ENCODE measurements around the gene ABCA7. TPM values are rescaled to one million over a fixed set of nuclear protein-coding genes. Genes with fewer than 3 reads are reported as not detected.

Gene ABCA7
- total RNA-seq, 3 donors from 2014 or later (not counting 1 experiment from before 2014, with no cell fraction given), result 73.3 to 149 (median 121) TPM

DNA sequence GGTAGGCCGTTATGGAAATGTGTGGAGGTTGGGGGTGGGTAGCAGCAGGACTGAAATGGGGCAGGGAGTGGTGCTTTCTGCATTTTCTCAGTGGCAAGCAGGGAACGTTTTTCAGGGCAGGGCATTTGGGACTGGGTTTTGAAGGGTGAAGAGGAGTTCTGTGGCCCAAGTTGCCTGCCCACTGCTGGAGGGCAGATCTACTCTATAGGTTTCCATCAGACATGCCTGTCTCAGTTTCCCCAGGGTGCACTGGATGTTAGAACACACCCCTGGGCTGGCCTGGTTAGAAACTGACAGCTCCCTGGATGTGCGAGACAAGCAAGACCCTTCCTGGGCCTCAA, 40.6 kb upstream of the ABCA7 start:
- Mint-ChIP-seq H3K9me3 (no peaks in the 10 kb centered on the region), H3K27ac (no peak overlapping the region), H3K4me1 (peaks cover 7 to 16% of the 10 kb centered on the region in 2 donors), H3K36me3 (no peaks in the 10 kb centered on the region), H3K4me3 (no peak overlapping the region), H3K27me3 (ENCODE audit: low read depth in 2 of 2) (peaks cover 16 to 27% of the 10 kb centered on the region in 2 donors)
- Histone ChIP-seq H3K36me3 (ENCODE audit: control insufficient read depth, insufficient read depth, low read length) (no peaks in the 10 kb centered on the region), H3K4me1 (ENCODE audit: control insufficient read depth, insufficient read depth, low read length) (peaks cover 34% of the 10 kb centered on the region), H3K27ac (ENCODE audit: low read length) (no peak overlapping the region), H3K9me3 (ENCODE audit: control insufficient read depth, insufficient read depth, low read length) (no peaks in the 10 kb centered on the region), H3K4me3 (ENCODE audit: low read length) (no peak overlapping the region), H3K27me3 (ENCODE audit: control insufficient read depth, insufficient read depth, low read length) (peaks cover 30% of the 10 kb centered on the region)
- TF ChIP-seq, protein P1, sequence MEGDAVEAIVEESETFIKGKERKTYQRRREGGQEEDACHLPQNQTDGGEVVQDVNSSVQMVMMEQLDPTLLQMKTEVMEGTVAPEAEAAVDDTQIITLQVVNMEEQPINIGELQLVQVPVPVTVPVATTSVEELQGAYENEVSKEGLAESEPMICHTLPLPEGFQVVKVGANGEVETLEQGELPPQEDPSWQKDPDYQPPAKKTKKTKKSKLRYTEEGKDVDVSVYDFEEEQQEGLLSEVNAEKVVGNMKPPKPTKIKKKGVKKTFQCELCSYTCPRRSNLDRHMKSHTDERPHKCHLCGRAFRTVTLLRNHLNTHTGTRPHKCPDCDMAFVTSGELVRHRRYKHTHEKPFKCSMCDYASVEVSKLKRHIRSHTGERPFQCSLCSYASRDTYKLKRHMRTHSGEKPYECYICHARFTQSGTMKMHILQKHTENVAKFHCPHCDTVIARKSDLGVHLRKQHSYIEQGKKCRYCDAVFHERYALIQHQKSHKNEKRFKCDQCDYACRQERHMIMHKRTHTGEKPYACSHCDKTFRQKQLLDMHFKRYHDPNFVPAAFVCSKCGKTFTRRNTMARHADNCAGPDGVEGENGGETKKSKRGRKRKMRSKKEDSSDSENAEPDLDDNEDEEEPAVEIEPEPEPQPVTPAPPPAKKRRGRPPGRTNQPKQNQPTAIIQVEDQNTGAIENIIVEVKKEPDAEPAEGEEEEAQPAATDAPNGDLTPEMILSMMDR (IDR thresholded peaks at IDR 0.05), result no peak
- intact Hi-C loops (cut with micrococcal nuclease), result no loop called here
- 79% methylated on average over 3 of the region's 3 CpGs for WGBS (ENCODE audit: insufficient coverage)
- ATAC-seq (no peak), DNase-seq (no peak)

- ATAC-seq (peak in 1 of 3 donors; percentile 12), DNase-seq (peak in 1 of 2 donors; percentile 78)
- H3K9me3 ChIP-seq (ENCODE audit: control insufficient read depth, insufficient read depth, low read length), result no peaks in the 10 kb centered on the region
- H3K4me1 ChIP-seq (ENCODE audit: control insufficient read depth, insufficient read depth, low read length), result peaks cover 34% of the 10 kb centered on the region
- Mint-ChIP-seq H3K36me3 (no peaks in the 10 kb centered on the region), H3K4me3 (no peak within 1 kb of the TSS), H3K4me1 (peaks cover 7 to 16% of the 10 kb centered on the region in 2 donors), H3K27ac (peak within 1 kb of the TSS in 1 of 2 donors; percentile 16), H3K27me3 (ENCODE audit: low read depth in 2 of 2) (peaks cover 16 to 27% of the 10 kb centered on the region in 2 donors), H3K9me3 (no peaks in the 10 kb centered on the region)
- H3K27me3 ChIP-seq (ENCODE audit: control insufficient read depth, insufficient read depth, low read length), result peaks cover 30% of the 10 kb centered on the region
- WGBS (ENCODE audit: insufficient coverage), result under 1% methylated on average over 43 of the region's 43 CpGs
- no peak within 1 kb of the TSS for H3K4me3 ChIP-seq (ENCODE audit: low read length)
- intact Hi-C loops (cut with micrococcal nuclease), result no loop called here
- H3K27ac ChIP-seq (ENCODE audit: low read length), result no peak within 1 kb of the TSS
- TF ChIP-seq, protein P1 (IDR thresholded peaks at IDR 0.05), result no peak
- H3K36me3 ChIP-seq (ENCODE audit: control insufficient read depth, insufficient read depth, low read length), result no peaks in the 10 kb centered on the region
Observed at GRCh38 chr19:1000095-1000494, 39.8 kb upstream of the ABCA7 start, which contains the start of gene GRIN3B. GRIN3B (plus strand) TSS chr19:1000419; CDS start chr19:1000438, 19 bp downstream.

DNA sequence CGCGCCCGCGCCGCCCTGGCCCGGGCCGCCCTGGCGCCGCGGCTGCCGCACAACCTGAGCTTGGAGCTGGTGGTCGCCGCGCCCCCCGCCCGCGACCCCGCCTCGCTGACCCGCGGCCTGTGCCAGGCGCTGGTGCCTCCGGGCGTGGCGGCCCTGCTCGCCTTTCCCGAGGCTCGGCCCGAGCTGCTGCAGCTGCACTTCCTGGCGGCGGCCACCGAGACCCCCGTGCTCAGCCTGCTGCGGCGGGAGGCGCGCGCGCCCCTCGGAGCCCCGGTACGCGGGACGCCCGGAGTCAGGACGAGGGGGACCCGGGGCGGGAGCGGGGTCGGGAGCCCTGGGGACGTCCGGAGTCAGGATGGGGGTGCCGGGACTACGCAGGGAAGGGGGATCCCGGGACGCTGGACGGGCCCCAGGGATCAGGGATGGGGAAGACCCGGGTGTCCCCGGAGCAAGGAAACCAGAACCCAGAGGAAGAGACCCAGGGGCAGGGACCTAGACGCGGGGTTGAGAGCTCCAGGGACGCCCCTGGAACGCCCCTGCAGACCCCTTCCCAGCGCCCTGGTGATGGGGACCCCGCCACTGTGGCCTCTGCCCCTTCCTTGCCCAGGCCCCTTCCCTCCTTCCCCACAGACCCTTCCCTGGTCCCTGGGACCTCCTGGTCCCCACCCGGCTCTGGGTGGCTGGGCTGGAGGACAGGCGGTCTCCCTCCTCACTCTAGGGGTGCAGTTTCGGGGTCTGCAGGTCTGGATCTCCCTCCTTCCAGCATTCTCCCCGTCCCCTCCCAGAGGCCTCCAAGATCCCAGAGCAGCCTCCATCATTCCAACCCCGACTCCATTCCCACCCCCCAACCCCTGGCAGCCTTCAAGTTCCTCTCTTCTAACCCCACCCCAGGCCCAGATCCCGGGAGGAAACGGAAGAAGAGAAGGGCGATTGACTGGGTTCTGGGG, 39.0 kb upstream of the ABCA7 start:
- no peak overlapping the region for H3K4me3 ChIP-seq (ENCODE audit: low read length)
- no peak overlapping the region for H3K4me3 Mint-ChIP-seq
- H3K27me3 Mint-ChIP-seq (ENCODE audit: low read depth in 2 of 2), result peaks cover 16 to 27% of the 10 kb centered on the region in 2 donors

More for the DNA sequence above, 39.0 kb upstream of the ABCA7 start:
- Histone ChIP-seq H3K36me3 (ENCODE audit: control insufficient read depth, insufficient read depth, low read length) (no peaks in the 10 kb centered on the region), H3K27ac (ENCODE audit: low read length) (no peak overlapping the region), H3K9me3 (ENCODE audit: control insufficient read depth, insufficient read depth, low read length) (no peaks in the 10 kb centered on the region), H3K27me3 (ENCODE audit: control insufficient read depth, insufficient read depth, low read length) (peaks cover 30% of the 10 kb centered on the region), H3K4me1 (ENCODE audit: control insufficient read depth, insufficient read depth, low read length) (peaks cover 30% of the 10 kb centered on the region)
- DNase-seq (no peak), ATAC-seq (no peak)
- TF ChIP-seq, protein P1 (IDR thresholded peaks at IDR 0.05), result no peak
- H3K36me3 Mint-ChIP-seq, result no peaks in the 10 kb centered on the region
- no peaks in the 10 kb centered on the region for H3K9me3 Mint-ChIP-seq
- intact Hi-C loops (cut with micrococcal nuclease), result loop anchor here (1.0 kb wide), 2 partner anchors 80 to 144 kb away; no protein-coding TSS in a partner anchor
- peak overlapping the region in 1 of 2 donors; percentile 16 for H3K27ac Mint-ChIP-seq
- WGBS (ENCODE audit: insufficient coverage), result 3% methylated on average over 73 of the region's 73 CpGs
- peaks cover 7 to 16% of the 10 kb centered on the region in 2 donors for H3K4me1 Mint-ChIP-seq
